ENCODE measurements around the gene PACRG. TPM values are rescaled to one million over a fixed set of nuclear protein-coding genes. Genes with fewer than 3 reads are reported as not detected.

PACRG gene
- polyA plus RNA-seq, 1 of the 3 experiments (the other 2 are of a cell fraction) = 0.56 TPM

- Histone ChIP-seq H3K4me1 (ENCODE audit: control insufficient read depth in 1 of 2, insufficient read depth in 2 of 2, low read depth in 1 of 2, low read length in 1 of 2) (no peaks in the 10 kb centered on the region), H4K20me1 (ENCODE audit: insufficient read depth) (no peaks in the 10 kb centered on the region), H3K4me2 (no peak overlapping the region), H3K27ac (ENCODE audit: low read depth in 2 of 2, low read length in 1 of 2) (no peak overlapping the region), H3K9me3 (no peaks in the 10 kb centered on the region), H3K9ac (no peak overlapping the region), H3K4me3 (ENCODE audit: low read depth in 2 of 2, low read length in 1 of 2) (no peak overlapping the region), H3F3A (replicated peaks; ENCODE audit: insufficient read depth) (no peaks in the 10 kb centered on the region), H3K9me2 (peaks cover 2% of the 10 kb centered on the region; the same call in 1 of the 2 replicates), H3K27me3 (ENCODE audit: insufficient read depth) (no peaks in the 10 kb centered on the region), H2AFZ (ENCODE audit: low read depth) (no peak overlapping the region), H3K79me2 (ENCODE audit: insufficient read depth) (no peaks in the 10 kb centered on the region), H3K36me3 (replicated peaks in 1 of 2; ENCODE audit: control insufficient read depth in 1 of 2, insufficient read depth in 2 of 2, low read length in 1 of 2) (no peaks in the 10 kb centered on the region)
- TF ChIP-seq RFX5 (IDR thresholded peaks at IDR 0.05; ENCODE audit: low read length) = no peak
- TF ChIP-seq TAF1 (IDR thresholded peaks at IDR 0.05; ENCODE audit: borderline replicate concordance, low read depth, low read length) = no peak
- TF ChIP-seq TEAD4 (IDR thresholded peaks at IDR 0.05; ENCODE audit: borderline replicate concordance, insufficient read depth) = no peak
- no peak for TF ChIP-seq CTCF (IDR thresholded peaks at IDR 0.05)
- no peak for TF ChIP-seq RCOR1 (IDR thresholded peaks at IDR 0.05; ENCODE audit: low read length)
- no peak for TF ChIP-seq PBX3 (IDR thresholded peaks at IDR 0.05)
- no peak for TF ChIP-seq EP300 (IDR thresholded peaks at IDR 0.05; ENCODE audit: borderline replicate concordance in 1 of 2, low read depth in 1 of 2, low read length in 1 of 2)
- no peak for TF ChIP-seq USF1 (IDR thresholded peaks at IDR 0.05; ENCODE audit: borderline replicate concordance, low read depth)
- no peak for TF ChIP-seq NFIC (IDR thresholded peaks at IDR 0.05; ENCODE audit: borderline replicate concordance)
- TF ChIP-seq USF2 (IDR thresholded peaks at IDR 0.05; ENCODE audit: borderline replicate concordance, low read depth, low read length) = no peak
- no peak for TF ChIP-seq SIN3A (IDR thresholded peaks at IDR 0.05; ENCODE audit: borderline replicate concordance, low read depth, low read length)
- no peak for TF ChIP-seq ZBTB33 (IDR thresholded peaks at IDR 0.05; ENCODE audit: borderline replicate concordance, low read depth)
- TF ChIP-seq MXI1 (IDR thresholded peaks at IDR 0.05; ENCODE audit: low read depth, low read length) = no peak
- TF ChIP-seq FOXM1 (IDR thresholded peaks at IDR 0.05; ENCODE audit: low read depth) = no peak
- no peak for TF ChIP-seq FOXJ3 (CRISPR knock-in tag; IDR thresholded peaks at IDR 0.05)
- no peak for TF ChIP-seq RXRA (IDR thresholded peaks at IDR 0.05; ENCODE audit: borderline replicate concordance, low read depth)
- no peak for TF ChIP-seq EZH2phosphoT487 (IDR thresholded peaks at IDR 0.05; ENCODE audit: borderline replicate concordance, low read depth)
- no peak for TF ChIP-seq IRF3 (IDR thresholded peaks at IDR 0.05; ENCODE audit: low read depth, low read length)
- CTCF ChIA-PET = no interaction called here
- POLR2A ChIA-PET = no interaction called here
- no peak for DNase-seq
- WGBS (ENCODE audit: low lambda C conversion rate) = 69% methylated on average over 2 of the region's 2 CpGs
Observed at GRCh38 chr6:163057260-163057659, 329.5 kb downstream of the PACRG start.
